B cell (primary cell): ENCODE results near the gene EPB41L5. TPM values are rescaled to one million over a fixed set of nuclear protein-coding genes. Genes with fewer than 3 reads are reported as not detected.

Experiments
- ATAC-seq: fragments of 200-7000 bp; cut with Tn5 transposase; one replicate; pipeline ENCODE4 v1.10.0; 2021; ENCODE audit warnings: low read depth, mild to moderate bottlenecking, moderate number of reproducible peaks, moderate library complexity
- CTCF ChIA-PET: fragments of 350-600 bp; sonication (Branson Sonifier 250); formaldehyde crosslinking; loops from one replicate; lab custom pipeline; 2021; ENCODE audit warnings: antibody characterized with exemption, inconsistent platforms; lab: Charles Lee
- POLR2A ChIA-PET: fragments of 350-600 bp; sonication (Branson Sonifier 250); formaldehyde crosslinking; loops from one replicate; lab custom pipeline; 2021; ENCODE audit warnings: antibody characterized with exemption; lab: Charles Lee
- DNase-seq: peaks from one replicate; pipeline ENCODE4 v3.0.0; 2013
- H2AFZ ChIP-seq: 2 replicates; pipeline ENCODE4 v1.6.1; 2012; ENCODE audit warnings: mild to moderate bottlenecking, low read depth, low read length; ENCODE audit not compliant: insufficient read depth, poor library complexity, severe bottlenecking
- H3K27ac ChIP-seq, 2 donors: 1 replicate in 1 of 2; 2 replicates in 1 of 2; pipeline ENCODE4 v1.5.1; 2012 to 2013; ENCODE audit warnings: low read length in 2 of 2, mild to moderate bottlenecking in 2 of 2, moderate library complexity in 1 of 2
- H3K27me3 ChIP-seq, 4 experiments: fragments of 200-600 bp in 1 of 4; sonication (generic) in 1 of 4; replicated peaks in 1 of 4; 1 replicate in 2 of 4; 2 replicates in 2 of 4; pipeline versions ENCODE4 v1.6.1 to v1.7.0; 2013 to 2016; ENCODE audit warnings: low read length in 3 of 4, mild to moderate bottlenecking in 2 of 4, mixed read lengths in 1 of 4, moderate library complexity in 1 of 4; ENCODE audit not compliant: insufficient read depth in 4 of 4, control insufficient read depth in 3 of 4; ENCODE audit errors: control extremely low read depth in 1 of 4
- H3K36me3 ChIP-seq, 2 experiments: replicated peaks in 1 of 2; 1 replicate in 1 of 2; 2 replicates in 1 of 2; pipeline versions ENCODE4 v1.6.1 to v1.7.1; 2013; ENCODE audit warnings: low read length in 1 of 2; ENCODE audit not compliant: insufficient read depth in 2 of 2, control insufficient read depth in 1 of 2; ENCODE audit errors: control extremely low read depth in 1 of 2, extremely low read depth in 1 of 2
- H3K4me1 ChIP-seq, 2 donors: fragments of 200-600 bp in 1 of 2; sonication (generic) in 1 of 2; 1 replicate in 1 of 2; 2 replicates in 1 of 2; pipeline versions ENCODE4 v1.5.1 to v1.6.1; 2013 to 2017; ENCODE audit warnings: low read length in 2 of 2; ENCODE audit not compliant: control insufficient read depth in 2 of 2, insufficient read depth in 2 of 2
- H3K4me2 ChIP-seq: replicated peaks from 2 replicates; pipeline ENCODE3; 2012; ENCODE audit warnings: mild to moderate bottlenecking, low read depth, low read length; ENCODE audit not compliant: poor library complexity, severe bottlenecking
- H3K4me3 ChIP-seq, 5 experiments: fragments of 200-600 bp in 1 of 5; sonication (generic) in 1 of 5; 1 replicate in 3 of 5; 2 replicates in 2 of 5; pipeline versions ENCODE4 v1.5.1 to v1.7.0; 2011 to 2016; ENCODE audit warnings: low read length in 4 of 5, mild to moderate bottlenecking in 4 of 5, low read depth in 2 of 5, control low read depth in 1 of 5, moderate library complexity in 1 of 5; ENCODE audit not compliant: insufficient read depth in 1 of 5; ENCODE audit errors: control extremely low read depth in 1 of 5, extremely low read depth in 1 of 5
- H3K79me2 ChIP-seq: fragments of 200-600 bp; sonication (generic); one replicate; pipeline ENCODE4 v1.6.0; 2016; ENCODE audit warnings: low read length; ENCODE audit not compliant: control insufficient read depth, insufficient read depth
- H3K9ac ChIP-seq: fragments of 200-600 bp; sonication (generic); 2 replicates; pipeline ENCODE4 v1.6.1; 2017; ENCODE audit warnings: mild to moderate bottlenecking, low read length, moderate library complexity
- H3K9me3 ChIP-seq, 3 donors: one replicate each; pipeline versions ENCODE4 v1.6.1 to v1.7.1; 2013; ENCODE audit warnings: low read length in 2 of 3; ENCODE audit not compliant: control insufficient read depth in 2 of 3, insufficient read depth in 1 of 3; ENCODE audit errors: control extremely low read depth in 1 of 3
- H4K20me1 ChIP-seq: 2 replicates; pipeline ENCODE4 v1.6.0; 2012; ENCODE audit warnings: mild to moderate bottlenecking, low read length; ENCODE audit not compliant: insufficient read depth, control insufficient read depth, poor library complexity, severe bottlenecking
- H3K27ac Mint-ChIP-seq: one replicate; pipeline ENCODE4 v1.8.0; 2021; ENCODE audit warnings: mixed read lengths
- H3K27me3 Mint-ChIP-seq: one replicate; pipeline ENCODE4 v1.8.0; 2021; ENCODE audit warnings: mixed read lengths
- H3K4me1 Mint-ChIP-seq: one replicate; pipeline ENCODE4 v1.8.0; 2021; ENCODE audit warnings: mixed read lengths
- H3K4me3 Mint-ChIP-seq: one replicate; pipeline ENCODE4 v1.8.0; 2021; ENCODE audit warnings: mixed read lengths
- H3K9me3 Mint-ChIP-seq: one replicate; pipeline ENCODE4 v1.8.0; 2022; ENCODE audit warnings: mixed read lengths; ENCODE audit not compliant: insufficient read depth
- CTCF ChIP-seq: fragments of 200-600 bp; IDR thresholded peaks from one replicate; pipeline ENCODE4 v1.8.0; 2022; ENCODE audit warnings: antibody characterized with exemption, mild to moderate bottlenecking
- EZH2 ChIP-seq: IDR thresholded peaks from 2 replicates; pipeline ENCODE4 v1.6.1; 2012; ENCODE audit warnings: borderline replicate concordance, low read depth, mild to moderate bottlenecking, moderate library complexity, low read length; ENCODE audit not compliant: insufficient read depth, poor library complexity, severe bottlenecking
- WGBS: methylation state at CpG from one replicate; pipeline ENCODE4 v1.1.5; 2013; ENCODE audit warnings: missing lambda C conversion rate; ENCODE audit not compliant: insufficient coverage; 5-methylcytosine and 5-hydroxymethylcytosine counted together
- intact Hi-C: fragments of 100-400 bp; cut with micrococcal nuclease; formaldehyde crosslinking; loops from one replicate; pipeline ENCODE4 v1.10.0; 2022
- polyA plus RNA-seq: library from polyadenylated mRNA; depleted of rRNA; stranded (reverse); fragments of >200 nt; gene quantifications from 2 replicates; pipeline ENCODE4 v1.2.3, GENCODE V29; 2012
- total RNA-seq, 2 donors: library from RNA; stranded (reverse); fragments of 120-200 nt in 1 of 2; gene quantifications; 1 replicate in 1 of 2; 2 replicates in 1 of 2; pipeline versions ENCODE4 v1.2.3 to v1.2.4, GENCODE V29; 2013 to 2022

EPB41L5 gene
- total and polyA plus RNA-seq, 2 donors (not counting 1 experiment from before 2014, with no cell fraction given): 3.9 to 14.0 TPM

- Histone ChIP-seq H3K27me3 (no peaks in the 10 kb centered on the region), H3K4me3 (no peak overlapping the region), H3K9me3 (no peaks in the 10 kb centered on the region), H4K20me1 (no peaks in the 10 kb centered on the region), H2AFZ (no peak overlapping the region), H3K27ac (no peak overlapping the region), H3K4me1 (peaks cover 7% of the 10 kb centered on the region in 2 donors), H3K36me3 (no peaks in the 10 kb centered on the region), H3K4me2 (no peak overlapping the region), H3K9ac (no peak overlapping the region), H3K79me2 (no peaks in the 10 kb centered on the region)
- no peak for DNase-seq
- Mint-ChIP-seq H3K9me3 (no peaks in the 10 kb centered on the region), H3K4me1 (peaks cover 8% of the 10 kb centered on the region), H3K27me3 (peaks cover 11% of the 10 kb centered on the region), H3K27ac (no peak overlapping the region), H3K4me3 (no peak overlapping the region)
- WGBS: 100% methylated on average over 1 of the region's 1 CpG
- ChIA-PET CTCF (no interaction called here), POLR2A (no interaction called here)
- TF ChIP-seq EZH2 (no peak), CTCF (no peak)
- intact Hi-C loops: no loop called here
- no peak for ATAC-seq
These were observed 11.4 kb upstream of the EPB41L5 start for GRCh38 chr2:120001471-120001870.

GRCh38 chr2:120004254-120004653 is 8.6 kb upstream of the EPB41L5 start:
- no peak for DNase-seq
- intact Hi-C loops: no loop called here
- Histone ChIP-seq H3K79me2 (no peaks in the 10 kb centered on the region), H3K4me3 (no peak overlapping the region), H3K27me3 (no peaks in the 10 kb centered on the region), H4K20me1 (no peaks in the 10 kb centered on the region), H3K4me1 (peaks cover 9 to 12% of the 10 kb centered on the region in 2 donors), H3K36me3 (no peaks in the 10 kb centered on the region), H3K9ac (no peak overlapping the region), H3K4me2 (no peak overlapping the region), H2AFZ (no peak overlapping the region), H3K27ac (no peak overlapping the region), H3K9me3 (peaks cover 0 to 4% (median 0%) of the 10 kb centered on the region in 3 donors)
- Mint-ChIP-seq H3K27ac (no peak overlapping the region), H3K27me3 (peaks cover 3% of the 10 kb centered on the region), H3K4me1 (peaks cover 12% of the 10 kb centered on the region), H3K9me3 (no peaks in the 10 kb centered on the region), H3K4me3 (no peak overlapping the region)
- no peak for TF ChIP-seq EZH2
- TF ChIP-seq CTCF: no peak
- CTCF ChIA-PET: no interaction called here
- no peak for ATAC-seq
- POLR2A ChIA-PET: no interaction called here
